Stimulated activated naive CD8-positive, alpha-beta T cell treated with anti-CD3 and anti-CD28 coated beads, Interleukin-15, amount 100 ng/mL, for 72 hours (primary cell): ENCODE results near the gene ETV3.
"Not testable (repeated sequence)": the region's sequence is repeated elsewhere in the genome, so short reads cannot be mapped to it uniquely, and the experiment has no call there.

Experiments
- ATAC-seq: fragments of 150-1000 bp; cut with Tn5 transposase; 2 replicates; pipeline ENCODE4 v1.10.0; 2021; ENCODE audit warnings: mild to moderate bottlenecking, moderate library complexity
- DNase-seq, 2 donors: peaks; one replicate each; pipeline ENCODE4 v3.0.0; 2021 to 2022
- H3K27ac Mint-ChIP-seq, 2 donors: one replicate each; pipeline ENCODE4 v1.8.0; 2022; ENCODE audit warnings: mild to moderate bottlenecking in 2 of 2, mixed read lengths in 2 of 2, moderate library complexity in 2 of 2
- H3K27me3 Mint-ChIP-seq: one replicate; pipeline ENCODE4 v1.8.0; 2022; ENCODE audit warnings: mixed read lengths
- H3K4me1 Mint-ChIP-seq: one replicate; pipeline ENCODE4 v1.8.0; 2022; ENCODE audit warnings: mild to moderate bottlenecking, mixed read lengths
- H3K4me3 Mint-ChIP-seq, 2 donors: one replicate each; pipeline ENCODE4 v1.8.0; 2022; ENCODE audit warnings: mild to moderate bottlenecking in 2 of 2, mixed read lengths in 2 of 2, moderate library complexity in 1 of 2
- H3K9me3 Mint-ChIP-seq, 2 donors: one replicate each; pipeline ENCODE4 v1.8.0; 2022; ENCODE audit warnings: mixed read lengths in 2 of 2

ETV3 gene

DNA sequence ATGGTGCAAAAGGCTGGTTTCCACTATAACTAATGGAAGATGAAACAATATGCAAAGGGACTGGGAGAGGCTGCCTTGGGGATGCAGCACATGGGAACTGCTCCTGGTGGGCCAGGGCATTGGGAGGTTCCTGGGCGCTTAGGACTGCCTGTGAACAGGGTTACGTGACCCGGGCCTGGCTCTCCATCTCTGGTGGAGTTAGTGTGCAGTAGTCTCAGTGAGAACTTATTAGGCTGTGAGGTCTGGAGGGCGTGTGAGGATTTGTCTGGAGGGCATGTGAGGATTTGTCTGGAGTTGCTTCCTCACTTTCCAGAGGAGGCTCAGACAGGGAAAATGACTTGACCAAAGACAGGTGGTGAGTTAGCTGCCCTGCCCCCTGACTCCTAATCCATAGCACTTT, 37.0 kb downstream of the ETV3 start:
- Mint-ChIP-seq H3K4me1 (peaks cover 30% of the 10 kb centered on the region), H3K27ac (no peak overlapping the region), H3K4me3 (no peak overlapping the region), H3K27me3 (peaks cover 26% of the 10 kb centered on the region), H3K9me3 (no peaks in the 10 kb centered on the region)
- DNase-seq (no peak), ATAC-seq (no peak)

DNA sequence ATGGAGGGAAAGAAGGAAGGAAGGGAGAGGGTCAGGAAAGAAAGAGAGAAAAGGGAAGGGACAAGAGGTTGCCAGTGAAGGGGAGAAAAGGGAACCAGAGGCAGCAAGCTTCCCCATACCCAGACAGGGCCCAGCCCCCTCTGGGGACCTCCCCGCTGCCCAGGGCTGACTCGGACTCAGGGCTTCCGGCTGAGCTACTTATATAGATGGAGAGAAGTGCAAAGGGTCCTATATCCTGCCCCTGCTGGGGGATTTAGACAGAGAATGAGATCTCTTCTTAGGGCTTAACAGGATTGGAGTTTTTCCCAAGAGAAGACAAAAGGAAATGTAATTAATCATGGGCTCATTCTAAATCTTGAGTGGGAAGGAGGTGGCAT, 38.6 kb downstream of the ETV3 start, which contains the start of gene ETV3L:
ETV3L (minus strand) TSS at position 176 of the 377 bp plus-strand sequence. CDS start 285 bp downstream, outside the sequence.
- H3K27me3 Mint-ChIP-seq: peaks cover 15% of the 10 kb centered on the region
- H3K4me1 Mint-ChIP-seq: peaks cover 23% of the 10 kb centered on the region
- no peak within 1 kb of the TSS for H3K4me3 Mint-ChIP-seq
- H3K27ac Mint-ChIP-seq: peak within 1 kb of the TSS; percentile 60 to 72
- DNase-seq (no peak), ATAC-seq (no peak)
- H3K9me3 Mint-ChIP-seq: no peaks in the 10 kb centered on the region

DNA sequence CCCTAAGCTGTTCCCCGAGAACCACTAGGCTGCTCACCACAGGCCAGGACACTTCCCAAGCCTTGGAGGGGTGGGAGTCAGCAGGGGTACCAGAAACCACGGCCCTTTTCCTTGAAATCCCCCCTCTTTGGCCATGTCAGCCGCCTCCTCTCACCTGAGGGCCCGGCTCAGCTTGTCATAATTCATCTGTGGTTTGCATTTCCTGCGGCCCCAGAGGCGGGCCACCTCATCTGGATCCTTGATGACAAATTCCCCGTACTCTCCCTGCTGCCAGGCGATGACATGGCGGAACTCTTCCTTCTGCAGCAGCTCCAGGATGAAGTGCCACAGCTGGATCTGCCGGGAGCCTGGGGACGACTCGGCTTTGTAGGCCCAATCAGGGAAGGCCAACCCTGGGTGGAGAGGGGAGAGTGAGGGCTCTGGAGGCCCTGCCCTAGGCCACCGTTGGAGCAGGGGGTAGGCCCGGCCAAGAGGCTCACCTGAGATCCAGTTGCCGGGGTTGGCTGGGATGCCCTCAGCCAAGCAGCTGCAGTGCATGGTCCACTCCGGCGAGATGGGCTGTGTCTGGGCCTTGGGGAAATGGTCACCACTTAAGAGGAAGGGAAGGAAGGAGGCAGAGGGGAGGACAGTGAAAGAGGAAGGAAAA, 39.1 kb downstream of the ETV3 start:
- peaks cover 10% of the 10 kb centered on the region for H3K27me3 Mint-ChIP-seq
- not testable (repeated sequence) for H3K9me3 Mint-ChIP-seq, H3K4me3 Mint-ChIP-seq, DNase-seq
- H3K27ac Mint-ChIP-seq: peak overlapping the region in 1 of 2 donors; percentile 72
- peaks cover 18% of the 10 kb centered on the region for H3K4me1 Mint-ChIP-seq
- peak; percentile 40 for ATAC-seq

DNA sequence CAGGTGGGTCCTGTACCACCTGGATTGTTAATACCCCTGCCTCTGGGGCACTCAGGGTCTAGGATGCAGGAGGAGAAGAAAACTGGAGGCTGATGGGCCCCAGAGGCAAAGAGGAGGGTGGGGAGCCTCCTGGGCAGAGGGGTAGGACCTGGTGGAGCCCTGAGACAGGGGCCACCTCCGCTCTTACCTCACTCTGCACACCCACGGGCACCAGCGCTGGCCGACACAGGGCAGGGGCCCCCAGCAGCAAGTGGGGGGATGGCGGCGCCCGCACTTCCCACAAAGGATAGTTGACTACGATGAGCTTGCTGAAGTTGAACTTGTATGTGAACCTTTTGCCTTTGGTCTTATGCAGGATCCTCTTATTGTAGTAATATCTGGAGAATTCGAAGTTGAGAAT, 39.7 kb downstream of the ETV3 start:
- Mint-ChIP-seq H3K4me3 (no peak overlapping the region), H3K9me3 (no peaks in the 10 kb centered on the region), H3K27me3 (peaks cover 4% of the 10 kb centered on the region), H3K27ac (peak overlapping the region in 1 of 2 donors; percentile 37), H3K4me1 (peaks cover 17% of the 10 kb centered on the region)
- ATAC-seq (peak; percentile 49), DNase-seq (no peak)

DNA sequence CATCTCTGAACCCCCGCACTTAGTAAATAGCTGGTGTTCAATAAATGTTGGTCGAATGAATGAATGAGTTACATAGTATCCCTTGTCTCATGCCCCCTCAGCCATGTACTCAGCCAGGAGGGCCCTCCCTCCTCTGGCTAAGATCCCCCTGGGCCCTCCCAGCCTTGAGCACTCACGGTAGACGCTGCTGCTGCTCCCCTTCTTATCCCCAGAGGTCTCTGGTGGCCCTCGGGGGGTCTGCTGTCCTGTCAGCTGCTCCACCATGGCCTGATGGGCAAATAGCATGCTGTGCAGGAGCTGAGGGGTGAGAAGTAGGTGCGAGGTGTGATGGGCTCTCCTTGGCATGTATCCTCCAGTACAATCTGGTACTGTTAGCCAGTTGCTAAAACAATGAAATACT, 40.5 kb downstream of the ETV3 start:
- no peak for DNase-seq
- H3K27me3 Mint-ChIP-seq: no peaks in the 10 kb centered on the region
- no peak overlapping the region for H3K27ac Mint-ChIP-seq
- no peak overlapping the region for H3K4me3 Mint-ChIP-seq
- no peak for ATAC-seq
- peaks cover 17% of the 10 kb centered on the region for H3K4me1 Mint-ChIP-seq
- H3K9me3 Mint-ChIP-seq: no peaks in the 10 kb centered on the region

DNA sequence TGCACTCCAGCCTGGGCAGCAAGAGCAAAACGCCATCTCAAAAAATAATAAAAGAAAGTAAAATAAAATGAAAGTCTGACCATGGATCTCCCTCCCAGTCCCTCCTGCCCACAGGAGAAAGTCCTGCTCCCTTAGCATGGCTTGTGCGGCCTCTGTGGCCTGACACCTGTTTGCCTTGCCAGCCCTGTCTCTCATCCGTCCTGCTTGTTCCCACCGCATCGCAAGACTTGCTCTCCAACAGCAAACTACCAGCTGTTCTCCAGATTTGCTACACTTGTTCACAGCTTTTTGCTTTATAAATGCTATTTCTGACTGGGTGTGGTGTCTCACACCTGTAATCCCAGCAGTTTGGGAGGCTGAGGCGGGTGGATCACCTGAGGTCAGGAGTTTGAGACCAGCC, 41.3 kb downstream of the ETV3 start:
- no peak for ATAC-seq
- H3K27me3 Mint-ChIP-seq: no peaks in the 10 kb centered on the region
- peaks cover 17% of the 10 kb centered on the region for H3K4me1 Mint-ChIP-seq
- no peaks in the 10 kb centered on the region for H3K9me3 Mint-ChIP-seq
- no peak overlapping the region for H3K4me3 Mint-ChIP-seq
- peak overlapping the region; percentile 60 to 63 for H3K27ac Mint-ChIP-seq
- no peak for DNase-seq

DNA sequence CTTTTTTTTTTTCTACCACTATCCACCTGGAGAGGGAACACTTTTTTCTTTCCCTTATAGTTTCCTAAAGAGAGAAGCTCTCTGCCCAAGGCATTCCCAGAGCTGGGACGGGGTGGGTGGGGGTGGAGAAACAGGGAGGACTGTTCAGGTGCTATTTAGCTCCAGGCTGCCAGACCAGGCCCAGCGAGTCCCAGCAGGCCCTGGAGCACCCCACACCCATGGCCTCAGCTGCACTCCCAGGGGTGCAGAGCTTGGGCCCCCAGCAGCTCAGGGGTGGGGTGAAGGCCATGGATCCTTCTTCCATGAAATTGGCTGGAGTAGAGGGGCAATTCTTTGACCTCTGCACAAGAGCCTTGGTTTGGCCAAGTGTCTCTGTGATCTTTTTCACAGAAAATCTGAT, 42.6 kb downstream of the ETV3 start:
- Mint-ChIP-seq H3K27ac (no peak overlapping the region), H3K4me1 (peaks cover 17% of the 10 kb centered on the region), H3K27me3 (no peaks in the 10 kb centered on the region), H3K9me3 (no peaks in the 10 kb centered on the region), H3K4me3 (no peak overlapping the region)
- ATAC-seq: no peak
- no peak for DNase-seq

DNA sequence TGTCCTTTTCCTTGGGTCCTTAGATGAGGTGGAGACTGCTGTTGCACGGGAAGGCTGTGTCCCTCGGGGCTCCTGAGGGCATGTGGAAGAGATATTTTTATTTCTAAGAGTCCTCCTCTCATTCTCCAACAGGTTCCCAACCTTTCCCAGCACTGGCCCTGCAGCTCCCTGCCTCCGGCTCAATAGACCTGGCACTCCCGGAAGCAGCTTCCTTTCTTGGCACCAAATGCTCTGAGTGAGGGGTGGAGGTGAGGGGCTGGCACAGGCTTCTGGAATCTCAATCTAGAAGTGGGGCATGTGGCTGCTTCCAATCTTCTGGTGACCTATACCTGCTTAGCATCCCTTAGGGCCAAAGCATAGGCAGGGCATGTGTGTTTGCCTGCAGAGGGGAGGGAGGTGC, 43.1 kb downstream of the ETV3 start:
- DNase-seq: no peak
- no peak for ATAC-seq
- Mint-ChIP-seq H3K27me3 (peaks cover 3% of the 10 kb centered on the region), H3K27ac (no peak overlapping the region), H3K4me3 (no peak overlapping the region), H3K9me3 (no peaks in the 10 kb centered on the region), H3K4me1 (peaks cover 19% of the 10 kb centered on the region)

DNA sequence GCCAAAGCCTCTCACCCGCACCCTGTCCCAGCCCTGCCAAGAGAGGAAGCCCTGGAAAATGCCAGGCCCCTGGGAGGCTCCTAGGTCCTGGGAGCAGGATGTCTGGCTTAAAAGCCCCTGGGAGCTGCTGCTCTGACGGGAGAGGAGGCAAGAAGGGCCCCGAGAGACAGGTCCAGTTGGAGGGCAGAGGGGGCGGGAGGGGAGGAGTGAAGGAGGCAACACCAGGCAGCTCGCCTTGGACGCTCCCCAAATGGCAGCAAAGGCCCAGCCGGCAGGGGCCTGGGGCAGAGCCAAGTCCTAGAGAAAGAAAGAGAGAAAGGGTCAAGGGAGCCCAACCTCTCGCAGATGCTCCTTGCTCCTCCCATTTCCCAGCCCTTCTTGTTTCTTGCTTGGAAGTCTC, 45.4 kb downstream of the ETV3 start:
- Mint-ChIP-seq H3K4me1 (peaks cover 5% of the 10 kb centered on the region), H3K9me3 (no peaks in the 10 kb centered on the region), H3K27me3 (peaks cover 9% of the 10 kb centered on the region), H3K4me3 (no peak overlapping the region), H3K27ac (peak overlapping the region; percentile 56 to 66)
- DNase-seq: no peak
- ATAC-seq: no peak

DNA sequence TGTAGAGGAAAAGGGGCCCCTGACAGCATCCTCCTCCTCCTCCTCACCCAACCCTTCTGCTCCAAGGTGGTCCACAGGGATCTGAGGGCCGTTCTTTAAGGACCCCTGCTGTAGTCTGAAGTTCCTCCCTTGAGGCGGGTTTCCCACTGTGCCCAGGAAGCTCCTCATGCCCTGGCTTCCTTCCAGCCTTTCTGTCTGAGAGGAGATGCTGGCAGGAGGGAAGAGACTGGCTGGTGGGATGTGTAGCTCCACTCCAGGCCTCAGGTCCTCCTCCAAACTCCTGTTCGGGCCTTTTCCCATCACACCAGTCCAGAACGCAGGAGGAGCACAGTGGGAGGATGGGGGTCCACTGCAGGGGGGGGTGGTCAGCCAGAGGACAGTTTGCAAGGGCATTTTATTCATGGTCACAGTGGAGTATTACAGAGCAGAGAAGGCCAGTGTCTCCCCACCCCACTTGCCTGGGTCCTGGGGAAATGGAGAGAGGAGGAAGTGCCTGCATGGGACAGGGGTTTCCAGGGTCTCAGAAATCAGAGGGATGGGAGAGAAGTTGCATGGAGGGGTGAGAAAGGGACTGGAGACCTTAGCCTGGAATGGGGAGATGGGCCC, 46.4 kb downstream of the ETV3 start:
- H3K27ac Mint-ChIP-seq: peak overlapping the region in 1 of 2 donors; percentile 64
- no peak overlapping the region for H3K4me3 Mint-ChIP-seq
- H3K9me3 Mint-ChIP-seq: no peaks in the 10 kb centered on the region
- no peak for ATAC-seq
- peaks cover 5% of the 10 kb centered on the region for H3K4me1 Mint-ChIP-seq
- peaks cover 9% of the 10 kb centered on the region for H3K27me3 Mint-ChIP-seq
- no peak for DNase-seq

DNA sequence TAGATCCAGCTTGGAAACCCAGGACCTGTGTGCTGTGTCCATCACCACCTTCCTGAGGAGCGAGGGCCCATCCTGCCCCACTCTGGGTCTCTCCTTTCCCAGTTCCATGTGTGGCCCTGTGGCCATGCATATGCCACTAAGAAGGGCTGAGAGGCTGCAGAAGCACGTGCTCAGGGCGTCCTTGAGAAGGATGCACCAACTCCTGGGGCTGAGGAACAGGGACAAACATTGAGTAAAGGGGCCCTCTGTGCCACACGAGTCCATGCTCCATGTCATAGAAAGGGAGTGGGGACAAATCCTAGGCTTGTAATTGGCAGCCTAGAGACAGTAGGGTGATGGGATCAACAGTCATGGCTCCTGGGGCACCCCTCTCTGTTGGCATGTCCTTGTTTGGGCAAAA, 47.0 kb downstream of the ETV3 start:
- DNase-seq (no peak), ATAC-seq (no peak)
- peaks cover 9% of the 10 kb centered on the region for H3K27me3 Mint-ChIP-seq
- no peaks in the 10 kb centered on the region for H3K9me3 Mint-ChIP-seq
- H3K4me3 Mint-ChIP-seq: no peak overlapping the region
- H3K4me1 Mint-ChIP-seq: peaks cover 5% of the 10 kb centered on the region
- H3K27ac Mint-ChIP-seq: no peak overlapping the region

DNA sequence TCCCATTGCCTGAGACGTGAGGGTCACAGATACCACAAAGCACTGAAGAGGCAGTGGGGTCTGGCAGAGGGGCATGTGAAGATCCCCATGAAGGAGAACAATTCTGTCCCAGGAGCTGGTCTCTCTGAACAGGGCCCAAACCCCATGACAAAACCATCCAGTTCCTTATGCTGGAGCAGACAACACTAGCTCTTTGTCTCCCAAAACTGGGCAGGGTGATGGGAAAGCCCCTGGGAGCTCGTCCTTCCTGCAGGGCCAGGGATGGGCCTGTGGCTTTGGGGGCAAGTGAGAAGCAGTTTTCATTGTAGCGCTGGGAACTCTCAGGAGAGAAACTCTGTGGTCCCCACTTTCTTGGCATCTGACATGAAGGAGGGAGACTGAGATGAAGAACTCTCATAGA, 47.4 kb downstream of the ETV3 start:
- ATAC-seq (no peak), DNase-seq (no peak)
- Mint-ChIP-seq H3K4me3 (no peak overlapping the region), H3K4me1 (peaks cover 5% of the 10 kb centered on the region), H3K27ac (no peak overlapping the region), H3K9me3 (no peaks in the 10 kb centered on the region), H3K27me3 (peaks cover 9% of the 10 kb centered on the region)

DNA sequence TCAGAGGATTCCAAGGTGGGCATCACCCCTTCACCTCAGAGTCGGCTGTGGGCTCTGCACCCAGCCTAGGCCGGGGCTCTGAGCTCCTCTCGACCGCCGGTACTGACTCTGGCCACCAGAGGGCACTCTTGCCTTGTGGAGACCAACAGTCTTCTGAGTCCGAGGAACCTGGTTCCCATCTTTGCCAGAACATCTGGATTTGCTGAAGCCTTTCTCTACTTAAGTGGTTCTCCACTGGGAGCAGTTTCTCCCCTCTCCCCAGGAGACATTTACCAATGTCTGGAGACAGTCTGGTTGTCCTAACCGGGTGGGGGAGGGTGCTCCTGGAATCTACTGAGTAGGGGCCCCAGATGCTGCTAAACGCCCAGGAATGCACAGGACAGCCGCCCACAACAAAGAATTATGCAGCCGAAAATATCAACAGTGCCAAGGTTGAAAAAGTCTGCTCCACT, 48.0 kb downstream of the ETV3 start:
- H3K4me3 Mint-ChIP-seq: no peak overlapping the region
- H3K4me1 Mint-ChIP-seq: peaks cover 5% of the 10 kb centered on the region
- H3K27ac Mint-ChIP-seq: no peak overlapping the region
- peaks cover 9% of the 10 kb centered on the region for H3K27me3 Mint-ChIP-seq
- DNase-seq (peak; percentile 82 to 83), ATAC-seq (peak; percentile 91)
- no peaks in the 10 kb centered on the region for H3K9me3 Mint-ChIP-seq

DNA sequence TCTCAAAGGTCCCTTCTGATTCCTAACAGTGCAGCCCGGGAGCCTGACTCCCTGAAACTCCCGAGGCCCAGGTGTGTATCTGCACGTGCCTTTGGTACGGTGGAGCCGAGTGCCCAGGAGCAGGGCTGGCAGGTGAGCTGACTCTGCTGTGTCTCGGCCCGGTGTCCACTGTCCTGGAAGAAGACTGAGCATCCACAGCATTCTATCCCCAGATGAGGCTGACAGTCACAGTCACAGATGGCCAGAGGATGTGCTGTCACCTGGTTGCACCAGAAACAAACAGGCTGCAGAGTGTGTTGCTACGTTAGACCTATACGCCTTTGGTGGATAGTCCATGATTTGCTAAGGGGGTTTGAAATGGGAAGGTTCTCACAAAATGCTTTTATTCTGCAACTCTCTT, 48.4 kb downstream of the ETV3 start:
- Mint-ChIP-seq H3K27me3 (peaks cover 9% of the 10 kb centered on the region), H3K4me1 (peaks cover 5% of the 10 kb centered on the region), H3K27ac (no peak overlapping the region), H3K9me3 (no peaks in the 10 kb centered on the region), H3K4me3 (no peak overlapping the region)
- DNase-seq (no peak), ATAC-seq (peak; percentile 29)

DNA sequence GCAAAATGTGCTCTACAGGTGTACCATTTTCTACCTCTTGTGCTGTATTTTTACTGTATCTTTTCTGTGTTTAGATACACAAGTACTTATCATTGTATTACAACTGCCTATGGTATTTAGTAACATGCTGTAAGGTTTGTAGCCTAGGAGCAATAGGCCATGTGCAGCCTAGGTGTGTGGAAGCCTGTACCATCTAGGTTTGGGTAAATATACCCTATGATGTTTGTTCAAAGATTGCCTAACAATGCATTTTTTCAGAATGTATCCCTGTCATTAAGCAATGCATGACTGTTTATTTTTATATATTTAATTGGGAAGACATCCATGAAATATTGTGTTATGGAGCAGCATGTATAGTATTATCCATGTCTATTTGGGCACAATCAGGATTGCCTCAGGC, 49.6 kb downstream of the ETV3 start:
- Mint-ChIP-seq H3K4me1 (peaks cover 5% of the 10 kb centered on the region), H3K4me3 (no peak overlapping the region), H3K27ac (no peak overlapping the region), H3K9me3 (no peaks in the 10 kb centered on the region), H3K27me3 (peaks cover 9% of the 10 kb centered on the region)
- ATAC-seq (no peak), DNase-seq (no peak)

DNA sequence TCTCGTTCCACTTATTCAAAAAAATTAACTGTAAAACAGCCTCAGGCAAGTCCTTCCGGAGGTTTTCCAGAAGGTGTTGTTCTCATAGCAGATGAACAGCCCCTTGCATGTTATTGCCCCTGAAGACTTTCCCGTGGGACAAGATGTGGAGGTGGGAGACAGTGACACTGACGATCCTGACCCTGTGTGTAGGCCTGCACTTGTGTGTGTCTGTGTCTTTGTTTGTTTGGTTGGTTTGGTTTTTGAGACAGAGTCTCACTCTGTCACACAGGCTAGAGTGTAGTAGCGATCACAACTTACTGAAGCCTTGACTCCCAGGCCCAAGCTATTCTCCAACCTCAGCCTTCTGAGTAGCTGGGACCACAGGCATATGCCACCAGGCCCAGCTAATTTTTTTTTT, 51.2 kb downstream of the ETV3 start:
- Mint-ChIP-seq H3K4me3 (no peak overlapping the region), H3K27me3 (peaks cover 9% of the 10 kb centered on the region), H3K9me3 (no peaks in the 10 kb centered on the region), H3K4me1 (peaks cover 5% of the 10 kb centered on the region), H3K27ac (no peak overlapping the region)
- no peak for DNase-seq
- no peak for ATAC-seq

DNA sequence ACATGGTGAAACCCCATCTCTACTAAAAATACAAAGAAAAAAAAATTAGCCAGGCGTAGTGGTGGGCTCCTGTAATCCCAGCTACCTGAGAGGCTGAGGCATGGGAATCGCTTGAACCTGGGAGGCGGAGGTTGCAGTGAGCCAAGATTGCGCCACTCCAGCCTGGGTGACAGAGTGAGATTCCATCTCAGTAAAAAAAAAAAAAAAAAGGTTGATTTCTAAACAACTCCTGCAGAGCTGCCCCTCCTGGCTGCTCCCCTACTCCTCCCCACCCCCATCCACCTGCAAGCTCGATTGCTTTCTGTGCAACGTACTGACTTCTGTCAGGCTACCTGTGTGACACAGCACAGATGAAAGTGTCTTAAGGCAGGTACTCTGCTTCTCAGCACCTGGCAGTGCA, 51.9 kb downstream of the ETV3 start:
- no peak for ATAC-seq
- Mint-ChIP-seq H3K27me3 (peaks cover 9% of the 10 kb centered on the region), H3K4me1 (peaks cover 5% of the 10 kb centered on the region), H3K4me3 (no peak overlapping the region), H3K9me3 (no peaks in the 10 kb centered on the region), H3K27ac (no peak overlapping the region)
- DNase-seq: no peak
